Stimulated activated CD4-positive, alpha-beta T cell treated with anti-CD3 and anti-CD28 coated beads, Interleukin-15, amount 100 ng/mL, for 1 hour (primary cell): Measurements from ENCODE around the gene F11.
"Not testable (repeated sequence)": the region's sequence is repeated elsewhere in the genome, so short reads cannot be mapped to it uniquely, and the experiment has no call there.

ENCODE experiments used
- DNase-seq, 2 donors: peaks; one replicate each; pipeline ENCODE4 v3.0.0-alpha.2; 2020; ENCODE audit warnings: low read depth in 1 of 2, low spot score in 1 of 2

F11 gene

GRCh38 chr4:186249785-186250754 lies 15.9 kb upstream of the F11 start:
- DNase-seq, result no peak

- DNase-seq, result no peak
Observed at GRCh38 chr4:186250760-186251159, 15.2 kb upstream of the F11 start.

GRCh38 chr4:186255122-186255521 lies 10.9 kb upstream of the F11 start:
- DNase-seq, result no peak

GRCh38 chr4:186258216-186258811 lies 7.7 kb upstream of the F11 start:
- DNase-seq, result no peak

GRCh38 chr4:186260117-186260503 lies 5.9 kb upstream of the F11 start:
- DNase-seq, result no peak

GRCh38 chr4:186260504-186261448 lies 5.2 kb upstream of the F11 start:
- no peak for DNase-seq

- no peak for DNase-seq
Observed at GRCh38 chr4:186264660-186265059, 1.3 kb upstream of the F11 start.

- DNase-seq, result not testable (repeated sequence)
Observed at GRCh38 chr4:186265250-186265649, 739 bp upstream of the F11 start.

- DNase-seq, result no peak
Observed at GRCh38 chr4:186266729-186267456, 904 bp downstream of the F11 start.

- DNase-seq, result no peak
Observed at GRCh38 chr4:186271081-186271678, 5.2 kb downstream of the F11 start.

- no peak for DNase-seq
Observed at GRCh38 chr4:186272699-186273391, 6.9 kb downstream of the F11 start.

- DNase-seq, result not testable (repeated sequence)
Observed at GRCh38 chr4:186273392-186273789, 7.4 kb downstream of the F11 start.

- DNase-seq, result no peak
Observed at GRCh38 chr4:186283311-186283710, 17.3 kb downstream of the F11 start.

- DNase-seq, result no peak
Observed at GRCh38 chr4:186285147-186285546, 19.2 kb downstream of the F11 start.

GRCh38 chr4:186286581-186286980 lies 20.6 kb downstream of the F11 start:
- DNase-seq, result no peak

GRCh38 chr4:186291256-186291890 lies 25.4 kb downstream of the F11 start:
- DNase-seq, result no peak

GRCh38 chr4:186294160-186294559 lies 28.2 kb downstream of the F11 start:
- no peak for DNase-seq

GRCh38 chr4:186296481-186296880 lies 30.5 kb downstream of the F11 start:
- no peak for DNase-seq

GRCh38 chr4:186297013-186297645 lies 31.1 kb downstream of the F11 start:
- no peak for DNase-seq
